Subcutaneous abdominal adipose tissue (tissue), 5 donors: ENCODE data around the gene TFIP11.

Experiments used
- H3K27ac ChIP-seq: one replicate; pipeline ENCODE4 v1.7.0; 2013; ENCODE audit warnings: low read depth, mild to moderate bottlenecking, inconsistent platforms, low read length, moderate library complexity
- H3K27me3 ChIP-seq, 5 donors: one replicate each; pipeline ENCODE4 v1.7.0; 2013; ENCODE audit warnings: low read length in 5 of 5, inconsistent platforms in 1 of 5; ENCODE audit not compliant: control insufficient read depth in 5 of 5, insufficient read depth in 4 of 5
- H3K36me3 ChIP-seq, 5 donors: one replicate each; pipeline ENCODE4 v1.7.0; 2013; ENCODE audit warnings: low read length in 5 of 5; ENCODE audit not compliant: control insufficient read depth in 5 of 5, insufficient read depth in 5 of 5
- H3K4me1 ChIP-seq, 5 donors: one replicate each; pipeline ENCODE4 v1.7.0; 2013; ENCODE audit warnings: low read length in 5 of 5, mild to moderate bottlenecking in 3 of 5, moderate library complexity in 1 of 5; ENCODE audit not compliant: control insufficient read depth in 5 of 5, insufficient read depth in 5 of 5
- H3K4me3 ChIP-seq, 5 donors: one replicate each; pipeline ENCODE4 v1.7.0; 2013; ENCODE audit warnings: low read length in 5 of 5, low read depth in 1 of 5
- H3K9ac ChIP-seq, 5 donors: one replicate each; pipeline ENCODE4 v1.7.0; 2013; ENCODE audit warnings: low read length in 5 of 5, mild to moderate bottlenecking in 4 of 5, moderate library complexity in 3 of 5
- H3K9me3 ChIP-seq, 5 donors: one replicate each; pipeline ENCODE4 v1.7.0; 2013; ENCODE audit warnings: low read length in 5 of 5; ENCODE audit not compliant: control insufficient read depth in 5 of 5
- donor health status: healthy.
- donor health status: healthy.
- donor health status: healthy.
- donor health status: healthy.
- donor health status: healthy.

The TFIP11 gene

DNA sequence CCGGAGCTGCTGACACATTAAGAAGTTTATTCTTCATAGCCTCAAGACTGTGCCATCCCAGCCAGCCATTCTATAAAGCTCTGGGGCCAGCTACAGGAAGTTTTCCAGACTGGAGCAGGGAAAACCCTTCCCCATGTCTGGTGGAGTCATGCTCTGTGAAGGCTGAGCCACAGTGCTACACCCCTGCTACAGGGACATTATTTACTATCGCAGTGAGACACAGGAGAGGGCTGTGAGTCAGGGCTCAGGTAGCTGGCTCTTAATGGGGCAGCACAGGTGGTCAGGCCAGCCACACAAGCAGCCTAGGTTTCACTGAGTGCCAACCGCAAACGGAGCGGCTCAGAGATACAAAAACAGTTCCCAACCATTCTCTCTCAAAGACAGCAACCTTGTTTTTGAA lies 40.8 kb downstream of the TFIP11 start:
- Histone ChIP-seq H3K4me3 (no peak overlapping the region), H3K27ac (no peak overlapping the region), H3K36me3 (peaks cover 48 to 91% (median 75%) of the 10 kb centered on the region in 5 donors), H3K27me3 (no peaks in the 10 kb centered on the region), H3K9me3 (no peaks in the 10 kb centered on the region), H3K4me1 (no peaks in the 10 kb centered on the region), H3K9ac (no peak overlapping the region)

DNA sequence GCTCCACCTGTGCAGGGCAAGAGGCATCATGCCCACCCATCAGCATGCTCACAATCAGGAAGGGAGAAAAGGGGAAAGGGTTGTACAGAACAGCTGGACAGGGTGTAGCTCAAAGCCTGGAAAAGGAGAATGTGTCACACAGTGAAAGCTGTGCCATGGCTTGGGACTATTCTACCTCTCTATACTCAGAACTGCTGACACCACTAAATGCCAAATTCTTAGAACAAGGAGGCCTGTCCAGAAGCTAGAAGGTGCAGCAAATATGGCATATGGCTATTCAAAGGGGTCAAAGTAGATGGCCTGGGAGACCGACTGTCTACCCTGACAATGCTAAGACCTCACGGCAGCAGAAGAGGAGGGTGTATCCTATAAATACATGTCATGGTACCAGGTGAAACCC lies 41.5 kb downstream of the TFIP11 start:
- Histone ChIP-seq H3K36me3 (peaks cover 48 to 91% (median 76%) of the 10 kb centered on the region in 5 donors), H3K4me1 (no peaks in the 10 kb centered on the region), H3K9me3 (no peaks in the 10 kb centered on the region), H3K4me3 (no peak overlapping the region), H3K27ac (no peak overlapping the region), H3K27me3 (no peaks in the 10 kb centered on the region), H3K9ac (no peak overlapping the region)

DNA sequence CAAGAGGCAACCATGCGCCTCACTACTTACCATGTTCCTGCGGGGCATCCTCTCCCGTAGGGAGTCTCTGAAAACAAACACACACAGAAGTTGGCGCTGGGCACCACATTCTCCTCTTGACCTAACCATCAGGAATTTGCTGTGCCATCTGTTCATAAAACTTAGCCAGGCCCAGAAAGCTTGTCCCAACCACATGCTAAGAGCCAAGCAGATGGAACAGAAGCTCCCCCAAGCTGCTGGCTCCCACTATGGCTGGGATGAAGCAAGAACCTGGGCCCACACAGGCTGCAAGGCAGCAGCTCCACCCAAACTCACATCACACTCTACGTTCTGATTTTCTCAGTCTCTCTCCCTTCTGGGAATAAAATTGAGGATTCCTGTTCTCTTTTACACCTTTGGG lies 46.1 kb downstream of the TFIP11 start:
- H3K27ac ChIP-seq = no peak overlapping the region
- H3K27me3 ChIP-seq = no peaks in the 10 kb centered on the region
- peaks cover 33 to 93% (median 85%) of the 10 kb centered on the region in 5 donors for H3K36me3 ChIP-seq
- H3K4me1 ChIP-seq = peaks cover 4 to 9% (median 6%) of the 10 kb centered on the region in 5 donors
- H3K4me3 ChIP-seq = no peak overlapping the region
- no peaks in the 10 kb centered on the region for H3K9me3 ChIP-seq
- H3K9ac ChIP-seq = no peak overlapping the region

DNA sequence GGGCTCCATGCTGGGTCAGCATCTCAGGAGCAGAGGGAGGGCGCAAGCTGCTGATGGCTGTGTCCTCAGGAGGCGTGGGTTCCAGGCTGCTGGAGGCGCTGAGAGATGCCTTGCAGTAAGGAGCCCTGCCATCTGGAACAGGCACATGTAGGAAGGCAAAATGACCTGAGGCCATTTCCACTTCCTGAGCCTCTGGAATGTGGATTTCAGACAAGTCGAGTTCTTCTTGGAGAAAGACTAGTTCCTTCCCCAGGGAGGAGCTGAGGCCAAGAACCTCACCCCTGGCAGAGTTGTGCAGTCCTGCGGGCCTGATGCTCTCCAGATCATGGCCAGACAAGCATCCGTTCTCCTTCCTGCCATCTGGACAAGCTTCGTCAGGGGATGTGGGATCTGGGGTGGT lies 48.0 kb downstream of the TFIP11 start:
- Histone ChIP-seq H3K27ac (no peak overlapping the region), H3K4me3 (no peak overlapping the region), H3K27me3 (no peaks in the 10 kb centered on the region), H3K4me1 (peaks cover 4 to 12% (median 6%) of the 10 kb centered on the region in 5 donors), H3K9me3 (no peaks in the 10 kb centered on the region), H3K36me3 (peaks cover 32 to 87% (median 74%) of the 10 kb centered on the region in 5 donors), H3K9ac (peak overlapping the region in 1 of 5 donors; percentile 16)

DNA sequence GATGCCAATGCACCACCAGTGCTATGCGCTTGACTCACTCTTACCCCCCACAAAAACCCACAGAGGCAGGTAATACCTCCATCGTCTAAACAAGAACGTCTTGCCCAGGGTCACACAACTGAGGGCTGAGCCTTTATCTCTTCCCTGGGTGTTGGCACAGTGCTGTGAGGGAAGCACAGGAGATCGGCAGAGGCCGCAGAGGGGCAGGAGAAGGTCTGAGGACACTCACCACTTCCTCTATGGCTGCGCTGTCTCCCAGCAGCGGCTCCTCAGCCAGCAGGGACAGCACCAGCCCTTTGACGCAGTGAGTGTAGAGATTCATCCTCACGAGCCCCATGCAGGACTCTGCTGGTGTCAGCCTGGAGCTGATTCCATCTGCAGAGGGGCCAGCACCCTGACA lies 48.6 kb downstream of the TFIP11 start:
- Histone ChIP-seq H3K4me3 (no peak overlapping the region), H3K27ac (no peak overlapping the region), H3K36me3 (peaks cover 28 to 86% (median 69%) of the 10 kb centered on the region in 5 donors), H3K27me3 (no peaks in the 10 kb centered on the region), H3K9me3 (no peaks in the 10 kb centered on the region), H3K4me1 (peaks cover 4 to 12% (median 6%) of the 10 kb centered on the region in 5 donors), H3K9ac (no peak overlapping the region)

DNA sequence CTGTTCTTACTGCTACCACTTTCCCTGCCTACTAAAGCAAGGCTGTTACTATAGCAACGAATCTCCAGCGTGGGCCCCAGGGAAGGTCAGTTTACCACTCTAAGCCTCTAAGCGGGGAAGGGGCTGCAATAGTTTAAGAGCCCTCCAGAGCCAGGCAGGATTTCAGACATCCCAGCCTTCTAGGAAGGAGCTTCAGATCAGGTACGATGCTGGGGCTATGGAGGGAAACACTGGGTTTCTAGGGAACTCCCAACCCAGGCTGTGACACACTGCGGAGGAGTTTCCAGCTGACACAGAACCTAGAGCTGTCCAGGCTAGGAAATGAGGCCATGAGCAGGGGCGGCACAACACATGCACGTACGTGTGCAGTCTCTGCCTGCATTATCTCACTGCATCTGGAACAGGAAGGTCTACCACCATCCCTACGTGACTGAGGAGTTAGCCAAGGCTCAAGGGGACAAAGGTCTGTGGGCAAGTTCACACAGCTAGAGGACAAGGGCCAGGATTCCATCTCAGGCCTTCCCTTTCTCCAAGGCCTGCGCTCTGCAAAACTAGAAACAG lies 49.1 kb downstream of the TFIP11 start:
- no peak overlapping the region for H3K27ac ChIP-seq
- H3K36me3 ChIP-seq = peaks cover 26 to 85% (median 68%) of the 10 kb centered on the region in 5 donors

DNA sequence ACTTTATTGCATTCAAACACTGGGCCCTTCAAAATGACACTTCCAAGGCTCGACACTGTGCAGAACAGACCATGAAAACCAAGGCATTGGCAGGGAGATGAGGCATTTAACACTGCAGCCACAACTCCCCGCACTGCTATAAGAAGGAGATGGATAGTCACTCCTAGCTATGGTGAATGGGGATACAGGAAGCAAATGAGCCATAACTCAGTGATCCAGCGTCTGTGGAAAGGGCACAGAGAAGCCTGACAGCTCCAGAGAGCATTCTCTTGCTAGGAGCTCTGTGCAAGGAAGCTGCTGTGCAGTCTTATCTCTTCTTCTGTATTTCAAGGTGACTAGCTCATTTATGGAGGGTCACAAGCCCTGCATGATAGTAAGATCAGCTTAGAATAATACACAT lies 49.6 kb downstream of the TFIP11 start:
- H3K9ac ChIP-seq = no peak overlapping the region
- no peaks in the 10 kb centered on the region for H3K9me3 ChIP-seq
- H3K27me3 ChIP-seq = no peaks in the 10 kb centered on the region
- no peak overlapping the region for H3K27ac ChIP-seq
- H3K36me3 ChIP-seq = peaks cover 26 to 86% (median 72%) of the 10 kb centered on the region in 5 donors
- H3K4me1 ChIP-seq = peaks cover 4 to 12% (median 6%) of the 10 kb centered on the region in 5 donors
- no peak overlapping the region for H3K4me3 ChIP-seq

More for the DNA sequence above, 49.1 kb downstream of the TFIP11 start:
- Histone ChIP-seq H3K9me3 (no peaks in the 10 kb centered on the region), H3K4me3 (no peak overlapping the region), H3K9ac (peak overlapping the region in 1 of 5 donors; percentile 7), H3K4me1 (peaks cover 4 to 12% (median 6%) of the 10 kb centered on the region in 5 donors), H3K27me3 (no peaks in the 10 kb centered on the region)

DNA sequence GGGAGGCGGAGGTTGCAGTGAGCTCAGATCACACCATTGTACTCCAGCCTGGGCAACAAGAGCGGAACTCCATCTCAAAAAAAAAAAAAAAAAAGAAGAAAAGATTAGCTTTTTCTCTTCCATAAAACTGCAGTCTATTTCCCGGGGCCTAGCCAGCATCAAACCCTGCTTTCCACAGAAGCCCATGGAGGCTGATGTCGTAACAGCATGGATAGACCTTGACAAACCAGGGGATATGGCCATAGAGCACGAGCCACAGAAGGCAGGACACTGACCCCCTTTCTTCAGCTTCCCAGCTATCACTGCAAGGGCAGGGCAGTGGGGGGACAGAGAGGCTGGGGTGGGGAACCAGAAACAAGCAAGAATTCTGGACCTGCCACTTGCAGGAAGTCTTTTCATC lies 50.2 kb downstream of the TFIP11 start:
- H3K4me1 ChIP-seq = peaks cover 4 to 12% (median 6%) of the 10 kb centered on the region in 5 donors
- H3K9ac ChIP-seq = no peak overlapping the region
- H3K9me3 ChIP-seq = no peaks in the 10 kb centered on the region
- no peak overlapping the region for H3K27ac ChIP-seq
- H3K27me3 ChIP-seq = no peaks in the 10 kb centered on the region
- H3K4me3 ChIP-seq = no peak overlapping the region
- H3K36me3 ChIP-seq = peaks cover 20 to 85% (median 70%) of the 10 kb centered on the region in 5 donors

DNA sequence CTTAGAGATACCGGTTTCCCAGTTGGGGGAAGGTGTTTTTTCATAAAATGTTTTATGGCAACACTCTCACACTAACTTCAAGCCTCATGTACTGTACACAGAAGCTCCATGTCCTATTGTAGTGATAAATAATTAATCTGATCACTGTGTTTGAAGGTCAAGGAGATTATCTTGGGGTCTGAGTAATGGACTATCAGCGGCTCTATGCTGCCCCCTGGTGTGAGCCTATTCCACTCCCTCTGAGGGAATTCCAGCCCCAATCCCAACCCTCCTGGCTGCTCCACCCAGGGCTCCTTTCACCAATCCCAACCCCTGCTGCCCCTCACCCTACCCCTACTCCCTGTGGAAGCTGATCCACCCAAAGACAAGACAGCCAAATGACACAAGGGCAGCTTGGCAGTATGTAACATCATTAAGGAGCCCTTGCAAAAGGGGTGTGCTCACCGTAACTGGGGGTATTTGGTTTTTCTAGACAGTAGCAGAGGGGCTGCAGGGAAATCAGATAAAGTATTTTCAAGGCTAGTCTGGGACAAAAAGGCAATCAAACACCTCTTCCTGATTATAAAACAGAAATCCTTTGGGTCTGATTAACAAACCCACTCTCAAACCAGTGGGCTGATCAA lies 51.0 kb downstream of the TFIP11 start:
- H3K27me3 ChIP-seq = no peaks in the 10 kb centered on the region
- H3K9me3 ChIP-seq = no peaks in the 10 kb centered on the region
- H3K36me3 ChIP-seq = peaks cover 20 to 88% (median 70%) of the 10 kb centered on the region in 5 donors
- H3K4me3 ChIP-seq = no peak overlapping the region
- H3K9ac ChIP-seq = no peak overlapping the region
- H3K4me1 ChIP-seq = peaks cover 4 to 12% (median 6%) of the 10 kb centered on the region in 5 donors
- no peak overlapping the region for H3K27ac ChIP-seq

DNA sequence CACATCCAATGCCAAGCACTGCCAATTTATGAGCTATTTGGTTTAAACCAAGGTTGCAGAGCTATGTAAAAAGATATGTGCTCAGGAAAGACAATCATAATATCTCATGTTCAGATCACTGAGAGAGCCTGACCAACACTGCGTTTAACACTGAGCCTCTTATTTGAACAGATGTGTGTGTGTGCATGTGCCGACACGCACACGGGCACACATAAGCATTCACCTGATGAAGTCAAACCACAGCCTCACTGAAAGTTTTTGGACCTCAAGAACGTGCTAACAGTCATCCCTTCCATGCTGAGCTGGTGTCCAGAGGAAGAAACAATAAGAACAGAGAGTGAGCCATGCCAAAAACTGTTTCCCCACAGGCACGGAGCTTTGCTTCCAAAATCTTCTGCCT lies 52.1 kb downstream of the TFIP11 start:
- H3K36me3 ChIP-seq = peaks cover 17 to 84% (median 67%) of the 10 kb centered on the region in 5 donors
- no peak overlapping the region for H3K27ac ChIP-seq
- no peaks in the 10 kb centered on the region for H3K27me3 ChIP-seq
- no peak overlapping the region for H3K4me3 ChIP-seq
- H3K4me1 ChIP-seq = peaks cover 4 to 12% (median 6%) of the 10 kb centered on the region in 5 donors
- no peaks in the 10 kb centered on the region for H3K9me3 ChIP-seq
- H3K9ac ChIP-seq = no peak overlapping the region
